GM15510 (cell line): ENCODE results near the gene GSTA3.

Experiments
- POLR2A ChIP-seq: IDR thresholded peaks from 3 replicates; pipeline ENCODE4 v1.6.1; 2011; ENCODE audit warnings: borderline replicate concordance; ENCODE audit not compliant: insufficient read length; ENCODE audit errors: extremely low read depth

GSTA3 gene

GRCh38 chr6:52877168-52877567 is 32.3 kb downstream of the GSTA3 start:
- TF ChIP-seq POLR2A = no peak

DNA sequence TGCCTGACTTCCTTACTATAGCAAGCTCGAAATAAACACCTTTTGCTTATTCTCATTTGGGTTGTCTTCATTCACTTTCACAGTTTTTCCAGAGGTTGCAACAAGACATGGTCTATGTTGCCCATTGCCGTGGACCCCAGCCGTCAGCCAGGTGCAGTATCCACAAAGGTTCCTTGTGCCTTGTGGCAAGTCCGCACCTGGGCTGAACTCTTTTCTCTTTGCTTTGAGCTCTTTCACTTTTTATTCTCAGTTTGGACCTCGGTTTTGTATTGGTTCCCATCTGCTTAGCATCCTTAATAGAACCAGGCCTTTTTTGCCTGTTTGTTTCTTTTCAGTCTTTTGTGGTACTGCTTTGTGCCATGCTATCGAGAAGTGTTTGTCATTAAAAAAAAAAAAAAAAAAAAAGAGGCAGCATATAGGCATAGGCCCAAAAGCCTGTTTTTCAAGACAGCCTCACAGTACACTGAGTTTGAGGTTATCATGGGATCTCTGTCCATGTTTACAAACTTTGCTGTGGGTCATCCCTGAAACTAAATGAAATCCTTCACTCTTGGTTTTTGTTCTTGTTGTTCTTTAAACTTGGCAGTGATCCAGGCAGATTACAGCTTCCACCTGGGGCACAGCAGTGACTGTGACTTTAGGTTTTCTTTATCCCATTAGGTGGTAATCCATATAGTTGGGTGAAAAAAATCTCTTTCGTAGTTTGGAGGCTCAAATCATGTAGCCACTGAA is 33.3 kb downstream of the GSTA3 start:
- no peak for TF ChIP-seq POLR2A

DNA sequence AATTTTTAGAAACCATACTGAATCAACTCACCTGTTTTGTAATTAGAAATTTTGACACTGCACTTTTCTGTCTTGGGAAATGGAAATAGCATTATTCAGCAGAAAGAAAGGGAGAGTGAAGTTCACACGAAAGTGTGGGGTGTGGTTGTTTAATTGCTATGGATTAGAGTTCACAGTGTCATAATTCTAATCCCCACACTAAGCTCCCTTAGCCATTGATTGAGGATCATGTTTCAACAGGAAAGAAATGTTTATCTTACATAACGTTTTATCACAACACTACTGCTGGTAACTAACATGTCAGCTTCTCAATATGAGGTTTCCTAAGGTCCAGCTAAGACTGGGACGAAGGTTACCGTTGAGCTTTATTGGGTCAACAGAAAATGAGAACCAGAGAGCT is 37.5 kb downstream of the GSTA3 start:
- TF ChIP-seq POLR2A = no peak

DNA sequence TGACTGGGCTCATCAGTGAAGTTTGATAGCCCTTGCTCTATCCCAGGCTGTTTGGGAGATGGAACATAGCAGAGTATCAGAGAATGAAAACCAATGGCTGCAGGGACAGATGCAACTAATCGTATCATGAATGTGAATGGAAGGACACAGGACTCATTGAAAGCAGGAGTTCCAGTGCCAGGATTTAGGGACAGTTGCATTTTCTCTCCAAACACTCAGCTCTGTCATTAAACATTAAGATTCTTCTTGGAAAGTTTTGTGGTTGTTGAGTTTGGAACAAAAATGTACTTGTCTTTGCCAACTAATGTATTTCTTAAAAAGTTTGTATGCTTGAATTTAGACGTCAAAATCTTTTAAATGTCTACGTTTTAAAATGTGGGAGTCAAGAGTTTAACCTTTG is 37.9 kb downstream of the GSTA3 start:
- no peak for TF ChIP-seq POLR2A

DNA sequence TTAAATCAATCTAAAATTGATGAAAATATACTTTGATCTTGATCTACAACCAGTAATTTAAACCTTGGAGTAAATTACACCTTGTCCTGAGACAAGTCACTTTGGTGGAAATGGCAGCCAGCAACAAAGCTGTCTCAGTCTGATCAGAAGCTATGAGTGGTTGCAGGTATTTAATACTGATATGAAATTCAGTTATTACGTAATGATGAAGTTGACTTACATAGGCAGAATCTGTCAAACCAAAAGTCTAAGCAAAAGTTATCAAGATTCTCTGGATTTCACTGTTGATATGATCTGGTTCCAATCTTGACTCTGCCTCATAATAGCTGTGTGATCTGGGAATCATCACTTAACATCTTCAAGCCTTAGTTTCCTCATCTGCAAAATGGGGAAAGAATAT is 41.3 kb downstream of the GSTA3 start:
- no peak for TF ChIP-seq POLR2A

- TF ChIP-seq POLR2A = no peak
Measured at GRCh38 chr6:52858416-52858815, 51.1 kb downstream of the GSTA3 start.

GRCh38 chr6:52849137-52849536 is 60.4 kb downstream of the GSTA3 start:
- TF ChIP-seq POLR2A = no peak
